Activated CD4-positive, alpha-beta T cell treated with anti-CD3 and anti-CD28 coated beads, Interleukin-2, amount 50 U/mL, for 24 hours (primary cell): Measurements from ENCODE around the gene TBC1D22A.

ENCODE experiments used
- DNase-seq, 2 donors: peaks; one replicate each; pipeline ENCODE4 v3.0.0-alpha.2; 2020; ENCODE audit warnings: low read depth in 1 of 2, low spot score in 1 of 2

The TBC1D22A gene

DNA sequence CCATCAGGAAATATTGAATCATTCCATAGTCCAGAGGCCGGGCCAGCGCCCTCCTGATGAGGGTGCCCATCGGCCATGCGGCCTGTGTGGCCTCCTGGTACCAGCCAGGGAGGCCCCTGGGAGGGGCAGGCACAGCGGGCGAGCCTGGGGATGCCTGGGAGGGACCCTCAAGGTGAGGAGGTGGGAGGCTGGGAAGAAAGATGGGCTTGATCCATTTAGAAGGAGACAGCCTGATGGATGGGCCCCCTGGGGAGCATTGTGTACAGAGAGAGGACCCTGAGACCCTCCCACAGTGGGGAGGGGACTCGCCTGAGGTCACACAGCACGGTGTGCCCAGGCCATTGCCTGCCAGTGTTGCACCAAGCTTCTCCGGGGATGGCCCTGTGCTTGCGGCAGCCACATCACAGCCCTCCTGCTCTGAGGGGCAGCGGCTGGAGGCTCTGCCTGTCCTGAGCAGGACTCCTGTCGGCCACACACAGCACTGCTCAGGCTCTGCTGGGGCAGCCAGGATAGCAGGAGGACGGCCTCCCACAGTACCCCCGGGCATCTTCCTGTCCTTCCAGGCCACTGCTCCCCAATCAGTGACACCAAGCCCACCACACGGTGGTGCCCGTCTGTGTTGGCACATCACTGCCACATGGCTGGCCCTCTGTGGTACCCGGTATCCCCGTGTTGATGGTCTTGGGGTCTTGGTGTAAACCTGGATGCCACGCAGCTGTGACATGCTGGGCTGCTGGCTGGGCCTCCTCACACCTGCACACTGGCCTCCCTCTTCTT, 290.0 kb downstream of the TBC1D22A start:
- DNase-seq, result no peak

- DNase-seq, result no peak
Observed at GRCh38 chr22:47053013-47053725, 290.7 kb downstream of the TBC1D22A start.

- DNase-seq, result no peak
Observed at GRCh38 chr22:47053726-47054141, 291.3 kb downstream of the TBC1D22A start.

GRCh38 chr22:47054231-47055072, 292.0 kb downstream of the TBC1D22A start:
- no peak for DNase-seq

GRCh38 chr22:47055073-47055355, 292.6 kb downstream of the TBC1D22A start:
- DNase-seq, result no peak

- DNase-seq, result no peak
Observed at GRCh38 chr22:47055461-47055860, 293.0 kb downstream of the TBC1D22A start.

DNA sequence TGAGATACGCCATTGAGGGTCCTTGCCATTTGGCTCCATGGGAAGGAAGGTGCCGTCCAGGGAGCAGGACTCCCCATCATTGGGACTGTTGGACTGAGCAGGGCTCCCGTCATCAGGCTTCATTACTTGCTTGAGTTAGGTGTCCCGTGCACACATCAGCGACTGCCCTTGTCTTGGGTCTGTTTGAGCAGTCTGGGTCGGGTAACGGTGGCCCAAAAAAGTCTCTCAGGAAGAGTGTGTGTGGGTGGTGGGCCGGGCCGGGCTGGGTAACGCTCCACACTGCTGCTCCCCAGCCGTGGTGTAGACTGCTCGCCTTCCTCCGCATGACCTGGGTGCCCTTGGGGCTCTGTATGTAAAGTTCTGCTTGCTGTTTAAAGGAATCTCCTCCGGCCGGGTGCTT, 293.5 kb downstream of the TBC1D22A start:
- no peak for DNase-seq

DNA sequence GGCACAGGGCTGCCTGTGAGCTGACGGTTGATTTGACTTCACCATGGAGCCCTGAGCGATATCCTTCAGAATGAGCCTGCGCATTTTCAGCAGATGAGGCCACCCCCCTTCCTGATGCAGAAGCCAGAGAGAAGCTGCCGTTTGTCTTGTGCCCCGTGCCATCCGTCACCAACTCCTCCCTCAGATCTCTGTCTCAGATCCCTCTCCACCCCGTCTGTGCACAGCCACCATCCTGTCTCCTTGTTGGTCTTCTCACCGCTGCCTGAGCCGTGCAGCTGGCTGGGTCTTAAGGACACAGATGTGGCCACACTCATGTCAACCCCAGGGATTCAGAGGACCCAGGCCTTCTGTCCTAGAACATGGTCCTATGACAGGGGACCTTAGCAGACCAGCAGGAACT, 293.9 kb downstream of the TBC1D22A start:
- DNase-seq, result no peak

- DNase-seq, result no peak
Observed at GRCh38 chr22:47056776-47057470, 294.5 kb downstream of the TBC1D22A start.

- DNase-seq, result no peak
Observed at GRCh38 chr22:47057916-47058585, 295.6 kb downstream of the TBC1D22A start.

DNA sequence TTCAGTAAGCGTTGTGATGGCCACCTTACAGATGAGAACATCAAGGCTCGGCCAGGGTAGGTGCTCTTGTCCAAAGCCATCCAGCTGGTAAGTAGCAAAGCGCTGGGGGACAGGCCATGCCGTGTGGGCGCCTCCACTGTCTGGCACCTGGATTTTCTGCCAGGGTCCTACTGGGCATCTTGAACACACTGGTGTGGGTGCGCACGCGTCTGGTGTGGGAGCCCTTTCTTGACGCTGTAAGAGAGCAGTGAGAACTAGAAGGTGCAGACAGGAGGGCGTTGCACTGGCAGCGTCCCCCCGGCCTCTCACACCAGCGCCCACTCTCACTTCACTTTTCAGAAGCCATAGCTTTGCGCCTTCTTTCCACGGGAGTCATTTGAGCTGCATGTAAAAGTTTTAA, 296.6 kb downstream of the TBC1D22A start:
- DNase-seq, result no peak

DNA sequence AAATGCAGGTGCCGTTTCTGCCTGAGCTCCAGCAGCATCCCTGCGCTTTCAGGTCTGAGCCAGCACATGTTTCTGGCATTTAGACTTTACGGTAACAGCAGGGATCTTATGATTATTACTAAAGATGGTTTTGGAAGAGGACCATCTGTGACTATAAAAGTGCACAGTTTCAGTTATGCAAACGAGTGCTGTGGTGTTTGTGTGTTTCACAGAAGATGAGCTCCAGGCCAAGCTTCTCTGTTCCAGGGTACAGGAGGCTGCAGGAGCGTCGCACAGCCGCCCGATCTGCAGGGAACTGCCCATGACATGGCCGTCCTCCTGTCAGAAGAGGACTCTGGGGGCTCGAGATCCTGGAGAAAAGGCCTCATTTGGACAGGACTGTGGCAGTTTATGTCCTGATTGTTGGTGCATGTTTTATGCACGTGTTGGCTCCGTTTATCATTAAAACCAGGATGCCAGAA, 297.3 kb downstream of the TBC1D22A start:
- no peak for DNase-seq

DNA sequence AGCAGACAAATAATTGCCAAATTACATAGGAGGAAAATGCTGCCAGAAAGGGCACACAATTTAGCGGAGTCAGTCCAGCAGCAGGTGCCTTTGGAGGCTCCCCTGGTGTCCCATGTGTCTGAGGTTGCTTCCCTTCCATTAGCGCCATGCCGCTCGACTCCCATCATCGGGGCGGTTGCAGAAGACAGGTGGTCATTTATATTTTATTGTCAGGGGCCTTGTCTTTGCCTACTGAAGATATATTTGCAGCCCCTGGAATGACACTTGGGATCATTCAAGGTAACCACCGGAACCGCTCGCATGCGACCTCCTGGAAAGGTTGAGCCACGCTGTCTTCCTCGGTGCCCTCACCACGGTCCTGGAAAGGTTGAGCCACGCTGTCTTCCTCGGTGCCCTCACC, 298.3 kb downstream of the TBC1D22A start:
- DNase-seq, result no peak

- no peak for DNase-seq
Observed at GRCh38 chr22:47061226-47061625, 298.8 kb downstream of the TBC1D22A start.

DNA sequence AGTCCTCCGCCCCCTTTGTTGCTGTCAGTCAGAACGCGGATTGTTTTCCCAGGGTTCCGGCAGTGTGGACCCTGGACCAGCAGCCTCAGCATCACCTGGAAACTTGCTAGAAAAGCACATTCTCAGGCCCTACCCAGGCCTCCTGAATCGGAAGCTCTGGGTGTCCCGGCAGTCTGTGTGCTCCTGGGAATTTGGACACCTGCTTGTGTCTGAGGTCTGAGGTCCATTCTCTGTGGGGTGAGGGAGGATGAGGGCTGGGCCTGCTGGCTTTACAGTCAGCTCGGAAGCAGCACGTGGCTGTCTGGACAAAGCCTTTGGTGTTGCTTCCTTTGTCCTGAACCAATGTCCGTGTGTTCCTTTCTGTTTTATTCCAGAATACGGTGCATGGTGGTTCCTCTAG, 299.7 kb downstream of the TBC1D22A start:
- DNase-seq, result no peak

DNA sequence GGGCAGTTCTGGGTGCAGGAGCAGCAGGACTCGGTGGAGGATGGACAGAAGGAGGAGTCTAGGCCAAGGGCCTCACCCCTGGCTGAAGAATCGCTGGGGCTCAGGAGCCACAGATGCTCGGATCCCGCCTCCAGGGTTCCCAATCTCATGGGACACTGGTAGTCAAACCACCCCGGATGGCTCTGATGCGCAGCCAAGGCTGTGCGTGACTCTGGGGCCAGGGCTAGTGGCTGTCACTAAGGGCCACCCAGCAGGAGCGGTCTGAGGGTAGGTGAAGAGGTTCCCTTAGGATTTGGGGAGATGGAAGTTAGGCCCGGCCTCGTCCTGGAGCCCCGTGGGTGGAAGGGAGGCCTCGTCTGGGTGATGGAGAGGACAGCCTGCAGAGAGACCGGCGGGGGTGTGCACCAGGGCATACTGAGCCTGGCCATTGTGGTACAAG, 300.6 kb downstream of the TBC1D22A start:
- DNase-seq, result no peak

- DNase-seq, result no peak
Observed at GRCh38 chr22:47063606-47064005, 301.2 kb downstream of the TBC1D22A start.

DNA sequence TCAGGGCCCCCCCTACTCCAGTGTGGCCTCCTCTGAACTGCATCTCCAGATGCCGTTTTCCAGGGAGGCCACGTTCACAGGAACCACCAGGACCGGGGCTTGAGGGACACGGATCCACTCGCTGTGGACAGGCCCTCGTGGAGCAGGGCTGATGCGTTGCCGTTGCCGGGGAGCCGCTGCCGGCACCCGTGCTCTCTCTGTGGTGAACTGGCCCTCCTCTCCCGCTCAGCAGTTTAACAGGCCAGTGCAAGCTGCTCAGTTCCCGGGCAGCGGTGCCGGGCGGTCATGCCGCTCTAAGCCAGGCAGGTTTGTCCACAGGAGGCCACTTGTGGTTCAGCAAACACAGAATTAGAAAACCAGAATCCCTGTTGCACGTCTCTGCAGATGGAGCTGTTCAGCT, 301.6 kb downstream of the TBC1D22A start:
- no peak for DNase-seq

GRCh38 chr22:47064416-47064815, 302.0 kb downstream of the TBC1D22A start:
- no peak for DNase-seq

GRCh38 chr22:47065756-47066615, 303.5 kb downstream of the TBC1D22A start:
- no peak for DNase-seq
